K562 (cell line): ENCODE measurements around the gene LRMDA. TPM values are rescaled to one million over a fixed set of nuclear protein-coding genes. Genes with fewer than 3 reads are reported as not detected.

ENCODE experiments used
- ATAC-seq: fragments of 200-7000 bp; cut with Tn5 transposase; 3 replicates; pipeline ENCODE4 v1.9.1; 2020; ENCODE audit warnings: moderate library complexity
- BruUV-seq: library from RNA; stranded (reverse); fragments of 400-500 nt; replicated peaks from 2 replicates; lab custom pipeline; 2021; lab: Mats Ljungman, UMichigan
- CTCF ChIA-PET: fragments of 300-600 bp; formaldehyde crosslinking; extraction: SDS; loops from one replicate; lab custom pipeline; 2021; ENCODE audit warnings: low intra/inter-chr PET ratio; lab: Yijun Ruan, JAX
- POLR2A ChIA-PET: fragments of 300-600, 350-650 bp; sonication (Branson Sonifier 250); formaldehyde crosslinking; extraction: SDS; loops from one replicate; lab custom pipeline; 2021; ENCODE audit warnings: antibody characterized with exemption, inconsistent platforms; lab: Yijun Ruan, JAX
- DNase-seq, 4 experiments: peaks; one replicate each; pipeline versions ENCODE4 v3.0.0 to v3.0.0-alpha.2; 2011 to 2018; ENCODE audit warnings: low spot score in 3 of 4, mixed read lengths in 3 of 4; ENCODE audit errors: extremely low read depth in 1 of 4
- FAIRE-seq: peaks from 2 replicates; lab custom pipeline; 2011; peaks lifted over from hg19 to GRCh38; lab: Jason Lieb, UNC
- H2AFZ ChIP-seq: 2 replicates; pipeline ENCODE4 v1.6.0; 2011; ENCODE audit warnings: low read depth, low read length, control low read depth, inconsistent platforms
- H3K27ac ChIP-seq: fragments of 200-600 bp; 3 replicates; pipeline ENCODE4 v1.8.0; 2011; ENCODE audit warnings: low read depth, mild to moderate bottlenecking, control low read depth, inconsistent platforms, low read length, moderate library complexity, mixed read lengths; ENCODE audit errors: extremely low read depth
- H3K27me3 ChIP-seq, 2 experiments: fragments of 300-600 bp in 1 of 2; 2 replicates in 1 of 2; 3 replicates in 1 of 2; pipeline versions ENCODE4 v1.6.0 to v1.8.0; 2011; ENCODE audit warnings: inconsistent platforms in 2 of 2, low read length in 2 of 2, mild to moderate bottlenecking in 1 of 2, mixed read lengths in 1 of 2, moderate library complexity in 1 of 2; ENCODE audit not compliant: control insufficient read depth in 2 of 2, insufficient read depth in 2 of 2
- H3K36me3 ChIP-seq: fragments of 300-600 bp; 3 replicates; pipeline ENCODE4 v1.8.0; 2011; ENCODE audit warnings: mild to moderate bottlenecking, low read length, inconsistent platforms; ENCODE audit not compliant: control insufficient read depth, insufficient read depth
- H3K4me1 ChIP-seq, 2 experiments: fragments of 200-600 bp in 1 of 2; replicated peaks in 1 of 2; 2 replicates in 1 of 2; 3 replicates in 1 of 2; pipeline versions ENCODE4 v1.5.1 to v1.8.0; 2011; ENCODE audit warnings: inconsistent platforms in 2 of 2, low read length in 2 of 2, mild to moderate bottlenecking in 1 of 2, mixed read lengths in 1 of 2, moderate library complexity in 1 of 2; ENCODE audit not compliant: control insufficient read depth in 2 of 2, insufficient read depth in 2 of 2
- H3K4me2 ChIP-seq: 2 replicates; pipeline ENCODE4 v1.6.1; 2011; ENCODE audit warnings: low read length, control low read depth, inconsistent platforms, mixed read lengths; ENCODE audit not compliant: insufficient read depth
- H3K4me3 ChIP-seq: fragments of 200-600 bp; sonication (generic), shearing (Covaris generic); 2 replicates; pipeline ENCODE4 v1.5.1; 2016; ENCODE audit warnings: control low read depth, inconsistent platforms
- H3K79me2 ChIP-seq: fragments of 200-600 bp; 3 replicates; pipeline ENCODE4 v1.8.0; 2011; ENCODE audit warnings: low read length, inconsistent platforms; ENCODE audit not compliant: control insufficient read depth, insufficient read depth
- H3K9ac ChIP-seq, 2 experiments: 2 replicates each; pipeline versions ENCODE4 v1.6.0 to v1.6.1; 2011; ENCODE audit warnings: low read depth in 2 of 2, low read length in 2 of 2, control low read depth in 1 of 2, inconsistent platforms in 1 of 2, mild to moderate bottlenecking in 1 of 2, mixed read lengths in 1 of 2; ENCODE audit not compliant: insufficient read depth in 1 of 2
- H3K9me1 ChIP-seq: one replicate; pipeline ENCODE4 v1.6.0; 2011; ENCODE audit warnings: inconsistent platforms, mild to moderate bottlenecking, low read length, moderate library complexity; ENCODE audit not compliant: control insufficient read depth, insufficient read depth
- H3K9me3 ChIP-seq: replicated peaks from 2 replicates; pipeline ENCODE4 v1.5.1; 2011; ENCODE audit warnings: low read depth, low read length, inconsistent platforms; ENCODE audit not compliant: control insufficient read depth, insufficient read depth
- H4K20me1 ChIP-seq: replicated peaks from 2 replicates; pipeline ENCODE4 v1.6.1; 2011; ENCODE audit warnings: low read length, inconsistent platforms, mixed read lengths; ENCODE audit not compliant: control insufficient read depth, insufficient read depth
- CBX2 ChIP-seq: fragments of 200-600 bp; sonication (generic); IDR thresholded peaks from one replicate; pipeline ENCODE4 v1.6.1; 2012; ENCODE audit warnings: mild to moderate bottlenecking, low read length, inconsistent platforms; ENCODE audit not compliant: insufficient read depth, poor library complexity, severe bottlenecking
- HBP1 ChIP-seq: fragments of 450-650 bp; formaldehyde crosslinking; IDR thresholded peaks from 2 replicates; pipeline ENCODE4 v1.4.0; 2022; ENCODE audit warnings: missing genetic modification characterization
- ZNF133 ChIP-seq: fragments of 250-450 bp; sonication (Bioruptor Pico); IDR thresholded peaks from 2 replicates; pipeline ENCODE4 v1.4.0; 2020; ENCODE audit warnings: mild to moderate bottlenecking
- ZNF311 ChIP-seq: fragments of 250-450 bp; sonication (Bioruptor Pico); IDR thresholded peaks from 2 replicates; pipeline ENCODE4 v1.4.0; 2020; ENCODE audit warnings: mild to moderate bottlenecking, moderate library complexity
- ZNF589 ChIP-seq: fragments of 200-800 bp; sonication (Bioruptor generic); IDR thresholded peaks from 2 replicates; pipeline ENCODE4 v1.6.1; 2016; ENCODE audit warnings: low read depth, missing genetic modification characterization, missing compliant biosample characterization
- WGBS: fragments of 100-300 bp; shearing (Covaris generic); methylation state at CpG from one replicate; pipeline ENCODE4 v1.1.6; 2016; ENCODE audit warnings: low coverage, mixed read lengths; ENCODE audit not compliant: insufficient coverage; ENCODE audit errors: missing lambda C conversion rate; 5-methylcytosine and 5-hydroxymethylcytosine counted together
- in situ Hi-C: fragments of 300-500 bp; cut with MboI; formaldehyde crosslinking; loops from 4 replicates; pipeline ENCODE4 v1.15.0; 2018; ENCODE audit warnings: inconsistent platforms, mixed read lengths
- intact Hi-C: fragments of 100-400 bp; cut with micrococcal nuclease; formaldehyde crosslinking; loops from 2 replicates; pipeline ENCODE4 v1.14.2; 2022
- polyA plus RNA-seq, 8 experiments: library from polyadenylated mRNA; depleted of rRNA in 4 of 8; stranded (reverse) in 5 of 8; unstranded in 3 of 8; fragments of >200 nt; fragmentation: Nextera tagmentation in 2 of 8; fragmentation: Illumina TruSeq in 1 of 8; extraction: Ambion mirVana in 2 of 8; extraction: Trizol in 1 of 8; gene quantifications; 2 replicates each; pipeline versions ENCODE4 v1.2.1 to v1.2.3, GENCODE V29; 2011 to 2014; ENCODE audit warnings: inconsistent platforms in 1 of 8, missing spikeins in 1 of 8
- total RNA-seq, 7 experiments: library from RNA; depleted of rRNA in 6 of 7; stranded (reverse); fragments of >200 nt in 6 of 7; fragmentation: Illumina TruSeq in 2 of 7; extraction: Trizol in 2 of 7; gene quantifications; 2 replicates each; pipeline versions ENCODE4 v1.2.1 to v1.2.3, GENCODE V29; 2011 to 2021; ENCODE audit warnings: low replicate concordance in 1 of 7

The LRMDA gene
- total and polyA plus RNA-seq, 9 of the 15 experiments (the other 6 are each of a cell fraction or from before 2014, with no cell fraction given): 0.25 TPM; not detected in 8

DNA sequence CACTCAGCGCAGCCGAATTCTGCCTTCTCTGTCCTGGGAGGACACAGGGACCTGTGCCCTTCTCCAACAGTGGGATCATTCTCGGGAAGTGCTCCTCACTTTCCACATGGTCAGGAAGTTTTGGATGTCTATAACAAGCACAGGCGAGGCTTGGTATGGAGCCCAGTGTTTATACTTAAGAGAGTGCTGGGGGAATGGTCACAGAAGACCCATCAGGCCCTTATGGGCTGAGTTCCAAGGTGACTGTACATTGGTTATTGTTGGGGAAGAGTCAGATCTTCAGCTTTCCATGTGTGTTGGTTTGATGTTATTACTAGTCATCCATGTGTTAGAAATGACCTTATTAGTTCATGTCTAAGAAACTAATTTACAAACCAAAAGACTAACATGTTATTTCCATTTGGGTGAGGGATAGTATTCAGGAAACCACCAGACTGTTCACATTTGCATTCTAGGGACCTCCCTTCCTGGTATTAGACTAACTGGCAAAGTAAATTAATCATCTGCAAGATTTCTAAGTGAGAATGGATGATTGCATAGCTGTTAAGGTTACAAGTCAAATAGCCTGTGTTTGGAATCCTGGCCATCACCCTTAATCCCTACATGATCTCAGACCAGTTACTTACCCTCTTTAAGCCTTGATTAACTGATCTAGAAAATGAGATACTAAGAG lies 834.2 kb downstream of the LRMDA start:
- POLR2A ChIA-PET: no interaction called here
- Histone ChIP-seq H3K4me2 (no peak overlapping the region), H3K9me3 (no peaks in the 10 kb centered on the region), H3K4me3 (no peak overlapping the region), H3K27me3 (no peaks in the 10 kb centered on the region), H3K9ac (no peak overlapping the region), H4K20me1 (no peaks in the 10 kb centered on the region), H3K9me1 (no peaks in the 10 kb centered on the region), H3K36me3 (no peaks in the 10 kb centered on the region), H2AFZ (no peak overlapping the region), H3K4me1 (no peaks in the 10 kb centered on the region), H3K79me2 (no peaks in the 10 kb centered on the region), H3K27ac (no peak overlapping the region)
- in situ Hi-C loops: no loop called here
- TF ChIP-seq ZNF311 (CRISPR knock-in tag) (no peak), ZNF589 (CRISPR knock-in tag) (no peak), HBP1 (no peak), CBX2 (no peak), ZNF133 (CRISPR knock-in tag) (no peak)
- DNase-seq (no peak), FAIRE-seq (no peak), ATAC-seq (no peak)
- CTCF ChIA-PET: no interaction called here
- intact Hi-C loops: no loop called here
- 0% methylated on average over 4 of the region's 4 CpGs for WGBS
- BruUV-seq: no TSS peak
